Memory B cell (primary cell): ENCODE results near the gene AIF1L.
"Not testable (repeated sequence)": the region's sequence is repeated elsewhere in the genome, so short reads cannot be mapped to it uniquely, and the experiment has no call there.

Experiments used
- ATAC-seq: fragments of 150-1000 bp; cut with Tn5 transposase; 2 replicates; pipeline ENCODE4 v1.10.0; 2021; ENCODE audit warnings: low read depth, mild to moderate bottlenecking, moderate library complexity
- DNase-seq, 2 donors: peaks; one replicate each; pipeline ENCODE4 v3.0.0; 2022; ENCODE audit warnings: low spot score in 2 of 2
- H3K27ac Mint-ChIP-seq: one replicate; pipeline ENCODE4 v1.8.0; 2022; ENCODE audit warnings: mild to moderate bottlenecking, moderate library complexity, mixed read lengths
- H3K27me3 Mint-ChIP-seq: one replicate; pipeline ENCODE4 v1.8.0; 2022; ENCODE audit warnings: mixed read lengths
- H3K36me3 Mint-ChIP-seq: one replicate; pipeline ENCODE4 v1.8.0; 2022; ENCODE audit warnings: mild to moderate bottlenecking, mixed read lengths
- H3K4me1 Mint-ChIP-seq: one replicate; pipeline ENCODE4 v1.8.0; 2022; ENCODE audit warnings: mixed read lengths
- H3K4me3 Mint-ChIP-seq: one replicate; pipeline ENCODE4 v1.8.0; 2022; ENCODE audit warnings: mild to moderate bottlenecking, moderate library complexity, mixed read lengths
- H3K9me3 Mint-ChIP-seq: one replicate; pipeline ENCODE4 v1.8.0; 2022; ENCODE audit warnings: mixed read lengths

AIF1L gene

DNA sequence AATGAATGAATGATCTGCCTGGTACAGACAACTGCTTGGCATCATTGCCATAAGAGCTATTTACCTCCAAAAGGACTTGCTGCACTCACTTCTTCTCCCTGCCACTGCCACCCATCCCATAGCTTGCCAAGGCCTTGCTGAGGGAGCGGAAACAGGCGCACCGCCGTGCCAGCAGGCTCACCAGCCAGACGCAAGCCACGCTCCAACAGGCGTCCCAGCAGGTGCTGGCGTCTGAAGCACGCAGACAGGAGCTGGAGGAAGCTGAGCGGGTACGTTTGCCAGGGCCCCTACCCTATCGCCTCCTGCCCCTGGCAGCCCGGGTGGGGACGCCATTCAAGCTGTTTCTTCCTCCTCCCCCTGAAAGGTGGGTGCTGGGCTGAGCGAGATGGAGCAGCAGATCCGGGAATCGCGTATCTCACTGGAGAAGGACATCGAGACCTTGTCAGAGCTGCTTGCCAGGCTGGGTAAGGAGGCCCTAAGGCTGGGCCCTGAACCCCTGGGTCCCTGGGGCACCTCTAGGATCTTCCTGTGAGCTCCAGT, 8.9 kb upstream of the AIF1L start:
- Mint-ChIP-seq H3K27ac (no peak overlapping the region), H3K27me3 (peaks cover 5% of the 10 kb centered on the region), H3K36me3 (no peaks in the 10 kb centered on the region), H3K4me3 (no peak overlapping the region), H3K4me1 (peaks cover 3% of the 10 kb centered on the region), H3K9me3 (no peaks in the 10 kb centered on the region)
- ATAC-seq (no peak), DNase-seq (no peak)

DNA sequence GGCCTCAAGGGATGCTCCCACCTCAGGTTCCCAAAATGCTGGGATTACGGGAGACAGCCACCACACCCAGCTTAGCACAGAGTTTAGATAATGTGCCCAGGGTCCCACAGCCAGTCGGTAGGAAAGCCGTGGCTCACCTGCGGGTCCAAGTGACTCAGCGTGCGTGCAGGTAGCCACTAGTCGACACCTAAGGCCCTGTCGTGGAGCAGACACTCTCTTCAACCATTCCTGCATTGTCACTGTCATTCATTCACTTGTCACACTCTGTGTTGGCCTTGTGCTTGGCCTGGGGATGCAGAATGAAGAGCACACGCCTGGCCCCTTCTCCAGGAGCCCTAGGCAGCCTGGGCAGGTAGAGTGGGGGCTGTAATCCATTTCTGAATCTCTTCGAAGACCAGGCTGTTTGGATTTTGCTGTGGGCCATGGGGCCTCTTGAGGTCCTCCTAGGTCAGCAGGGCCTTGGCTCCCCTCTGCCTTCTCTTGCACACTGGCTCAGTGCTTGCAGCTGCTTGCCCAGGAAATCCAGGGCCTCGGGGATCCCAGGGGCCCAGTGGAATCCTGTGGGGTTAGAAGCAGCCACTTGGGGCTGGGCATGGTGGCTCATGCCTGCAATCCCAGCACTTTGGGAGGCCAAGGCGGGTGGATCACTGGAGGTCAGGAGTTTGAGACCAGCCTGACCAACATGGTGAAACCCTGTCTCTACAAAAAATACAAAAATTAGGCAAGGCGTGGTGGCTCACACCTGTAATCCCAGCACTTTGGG, 6.1 kb upstream of the AIF1L start:
- Mint-ChIP-seq H3K9me3 (no peaks in the 10 kb centered on the region), H3K27ac (no peak overlapping the region), H3K27me3 (peaks cover 11% of the 10 kb centered on the region), H3K36me3 (no peaks in the 10 kb centered on the region), H3K4me3 (no peak overlapping the region), H3K4me1 (no peaks in the 10 kb centered on the region)
- DNase-seq = no peak
- no peak for ATAC-seq

DNA sequence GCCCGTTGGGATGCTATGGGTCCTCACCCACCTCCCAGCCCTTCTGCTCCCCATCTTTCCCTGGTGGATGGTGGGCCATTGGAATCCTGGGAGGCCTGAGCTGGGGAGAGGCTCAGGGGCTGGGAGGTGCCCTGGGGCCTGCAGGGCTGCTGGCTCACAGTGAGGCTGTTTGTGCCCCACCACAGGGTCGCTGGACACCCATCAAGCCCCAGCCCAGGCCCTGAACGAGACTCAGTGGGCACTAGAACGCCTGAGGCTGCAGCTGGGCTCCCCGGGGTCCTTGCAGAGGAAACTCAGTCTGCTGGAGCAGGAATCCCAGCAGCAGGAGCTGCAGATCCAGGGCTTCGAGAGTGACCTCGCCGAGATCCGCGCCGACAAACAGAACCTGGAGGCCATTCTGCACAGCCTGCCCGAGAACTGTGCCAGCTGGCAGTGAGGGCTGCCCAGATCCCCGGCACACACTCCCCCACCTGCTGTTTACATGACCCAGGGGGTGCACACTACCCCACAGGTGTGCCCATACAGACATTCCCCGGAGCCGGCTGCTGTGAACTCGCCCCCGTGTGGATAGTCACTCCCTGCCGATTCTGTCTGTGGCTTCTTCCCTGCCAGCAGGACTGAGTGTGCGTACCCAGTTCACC, 4.9 kb upstream of the AIF1L start:
- ATAC-seq = no peak
- Mint-ChIP-seq H3K4me1 (peaks cover 3% of the 10 kb centered on the region), H3K4me3 (no peak overlapping the region), H3K9me3 (no peaks in the 10 kb centered on the region), H3K27ac (no peak overlapping the region), H3K36me3 (no peaks in the 10 kb centered on the region), H3K27me3 (peaks cover 17% of the 10 kb centered on the region)
- no peak for DNase-seq

DNA sequence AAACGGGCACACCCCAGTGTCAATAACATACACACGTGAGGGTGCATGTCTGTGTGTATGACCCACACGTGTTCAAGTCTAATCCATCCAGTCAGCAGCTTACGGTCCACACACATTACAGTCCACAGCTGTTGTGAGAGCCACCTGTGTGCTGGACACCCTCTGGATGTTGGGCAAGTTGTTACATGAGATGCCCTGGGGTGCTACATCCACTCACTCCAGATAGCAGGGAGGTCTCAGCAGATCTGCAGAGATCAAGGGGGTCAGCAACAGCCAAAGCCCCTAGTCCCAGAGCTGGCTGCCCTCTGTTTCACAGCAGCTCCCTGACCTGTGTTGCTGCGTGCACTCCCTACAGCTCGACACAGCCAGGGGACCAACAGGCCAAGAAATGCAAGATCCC, 4.3 kb upstream of the AIF1L start:
- DNase-seq = no peak
- no peaks in the 10 kb centered on the region for H3K36me3 Mint-ChIP-seq
- peaks cover 3% of the 10 kb centered on the region for H3K4me1 Mint-ChIP-seq
- H3K9me3 Mint-ChIP-seq = no peaks in the 10 kb centered on the region
- no peak for ATAC-seq
- H3K27ac Mint-ChIP-seq = no peak overlapping the region
- H3K27me3 Mint-ChIP-seq = peaks cover 17% of the 10 kb centered on the region
- no peak overlapping the region for H3K4me3 Mint-ChIP-seq

DNA sequence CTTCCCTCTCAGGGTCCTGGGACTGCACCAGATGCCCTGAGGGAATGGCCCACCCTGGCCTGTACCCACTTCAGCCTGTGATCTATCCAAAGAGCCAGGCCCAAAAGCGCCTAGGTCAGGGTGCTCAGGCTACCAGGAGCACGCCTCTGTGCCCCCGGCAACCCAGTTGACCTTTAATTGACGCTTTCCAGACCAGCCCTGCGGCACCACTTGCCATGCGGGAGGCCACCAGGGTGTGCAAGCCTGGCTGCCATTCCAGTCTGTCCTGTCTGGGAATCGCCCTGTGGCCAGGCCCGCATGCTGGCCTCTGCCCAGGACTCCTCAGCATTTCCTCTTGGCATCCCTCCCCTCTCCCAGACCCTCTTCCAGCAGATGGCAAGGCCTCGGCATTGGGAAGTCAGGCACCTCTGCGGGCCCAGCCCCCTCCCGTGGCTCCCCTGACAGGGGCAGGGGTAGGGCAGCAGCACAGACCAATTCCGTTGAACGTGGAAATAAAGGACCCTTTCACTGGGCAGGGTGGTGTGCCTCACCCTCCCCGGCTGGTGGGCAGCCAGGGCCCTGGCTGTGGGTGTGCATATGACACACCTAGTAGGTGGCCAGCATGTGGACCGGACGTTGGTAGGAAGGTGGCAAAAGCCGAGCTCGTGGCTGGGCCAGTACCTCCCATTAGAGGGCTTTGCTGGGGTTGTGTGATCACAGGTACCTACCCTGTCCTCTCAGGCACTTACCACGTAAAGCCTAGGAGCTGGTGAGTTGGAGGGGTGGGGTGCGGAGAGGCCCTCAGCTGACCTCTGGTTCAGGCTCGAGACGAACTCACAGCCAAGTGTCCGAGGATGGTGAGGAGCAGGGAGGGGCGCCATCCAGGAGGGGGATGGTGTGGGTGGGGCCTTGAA, 3.5 kb upstream of the AIF1L start:
- Mint-ChIP-seq H3K9me3 (no peaks in the 10 kb centered on the region), H3K27ac (no peak overlapping the region), H3K4me3 (no peak overlapping the region), H3K36me3 (no peaks in the 10 kb centered on the region), H3K27me3 (peaks cover 21% of the 10 kb centered on the region), H3K4me1 (peaks cover 7% of the 10 kb centered on the region)
- ATAC-seq (no peak), DNase-seq (no peak)

DNA sequence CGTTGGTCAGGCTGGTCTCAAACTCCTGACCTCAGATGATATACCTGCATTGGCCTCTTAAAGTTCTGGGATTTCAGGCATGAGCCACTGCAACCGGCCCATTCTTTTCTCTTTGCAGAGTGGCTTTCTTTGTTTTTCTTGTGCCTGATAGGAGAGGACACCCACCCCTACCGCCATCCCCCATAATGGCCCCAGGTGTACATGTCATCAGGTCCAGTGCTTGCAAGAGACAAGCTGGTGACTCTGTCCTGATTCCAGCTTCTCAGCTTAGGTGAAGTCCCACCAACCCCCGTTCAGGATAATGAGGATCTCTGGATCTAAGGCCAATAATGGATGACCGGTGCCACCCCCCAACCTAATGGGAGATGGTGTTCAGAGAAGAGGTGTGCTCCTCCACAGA, 2.3 kb upstream of the AIF1L start:
- H3K36me3 Mint-ChIP-seq = no peaks in the 10 kb centered on the region
- DNase-seq (no peak), ATAC-seq (no peak)
- peaks cover 7% of the 10 kb centered on the region for H3K4me1 Mint-ChIP-seq
- H3K9me3 Mint-ChIP-seq = no peaks in the 10 kb centered on the region
- H3K27me3 Mint-ChIP-seq = peaks cover 19% of the 10 kb centered on the region
- H3K27ac Mint-ChIP-seq = no peak overlapping the region
- H3K4me3 Mint-ChIP-seq = no peak overlapping the region

DNA sequence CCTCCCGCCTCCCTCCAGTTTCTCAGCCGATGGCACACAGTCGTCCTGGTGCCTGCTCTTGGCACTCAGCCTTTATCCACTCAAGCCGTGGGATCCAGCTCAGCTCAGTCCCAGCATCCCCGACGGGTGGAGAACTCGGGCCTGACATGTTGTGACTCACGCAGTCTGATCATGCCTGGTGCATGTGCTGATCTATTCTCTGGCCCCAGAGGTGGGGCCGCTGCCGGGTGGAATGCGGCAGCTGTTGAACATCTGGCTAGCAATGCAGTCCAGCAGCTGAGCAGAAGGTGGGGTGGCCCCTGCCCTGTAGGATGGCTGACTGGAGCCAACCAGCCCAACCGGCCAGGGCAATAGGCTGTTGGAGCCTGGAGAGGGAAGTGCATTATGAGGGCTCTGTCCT, 1.7 kb upstream of the AIF1L start:
- Mint-ChIP-seq H3K27me3 (peaks cover 21% of the 10 kb centered on the region), H3K27ac (no peak overlapping the region), H3K36me3 (no peaks in the 10 kb centered on the region), H3K4me3 (no peak overlapping the region), H3K4me1 (peaks cover 7% of the 10 kb centered on the region), H3K9me3 (no peaks in the 10 kb centered on the region)
- ATAC-seq (no peak), DNase-seq (no peak)

DNA sequence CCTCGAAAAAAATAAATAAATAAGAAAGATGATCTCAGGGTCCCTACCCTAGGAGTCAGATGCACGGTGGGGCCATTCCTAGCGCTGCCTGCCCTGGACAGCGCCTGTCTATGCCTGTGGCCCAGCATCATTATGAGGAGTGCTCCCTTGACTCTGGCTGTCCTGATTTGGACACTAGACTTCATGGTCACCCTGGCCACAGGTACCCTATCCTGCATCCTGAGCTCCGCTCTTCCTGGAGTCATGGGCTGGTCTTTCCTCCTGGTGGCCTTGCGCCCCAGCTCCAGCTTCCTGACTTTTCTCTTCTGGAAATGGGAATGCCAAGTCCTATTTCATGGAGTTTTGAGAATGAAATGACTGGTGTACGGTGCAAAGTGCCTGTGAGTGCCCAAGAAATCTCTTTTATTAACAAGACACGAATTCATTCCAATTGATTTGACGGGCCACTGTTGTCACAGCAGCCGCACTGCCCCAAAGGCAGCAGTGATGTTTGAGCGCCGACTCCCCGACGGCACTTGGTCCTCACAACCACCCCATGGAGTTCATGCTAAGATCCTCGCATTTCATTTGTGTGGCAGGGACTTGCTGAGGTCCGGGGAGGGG, 564 bp upstream of the AIF1L start:
- DNase-seq = no peak
- no peaks in the 10 kb centered on the region for H3K36me3 Mint-ChIP-seq
- no peaks in the 10 kb centered on the region for H3K9me3 Mint-ChIP-seq
- H3K27me3 Mint-ChIP-seq = peaks cover 21% of the 10 kb centered on the region
- ATAC-seq = no peak
- H3K4me1 Mint-ChIP-seq = peaks cover 7% of the 10 kb centered on the region
- peak overlapping the region; percentile 54 for H3K4me3 Mint-ChIP-seq
- no peak overlapping the region for H3K27ac Mint-ChIP-seq

DNA sequence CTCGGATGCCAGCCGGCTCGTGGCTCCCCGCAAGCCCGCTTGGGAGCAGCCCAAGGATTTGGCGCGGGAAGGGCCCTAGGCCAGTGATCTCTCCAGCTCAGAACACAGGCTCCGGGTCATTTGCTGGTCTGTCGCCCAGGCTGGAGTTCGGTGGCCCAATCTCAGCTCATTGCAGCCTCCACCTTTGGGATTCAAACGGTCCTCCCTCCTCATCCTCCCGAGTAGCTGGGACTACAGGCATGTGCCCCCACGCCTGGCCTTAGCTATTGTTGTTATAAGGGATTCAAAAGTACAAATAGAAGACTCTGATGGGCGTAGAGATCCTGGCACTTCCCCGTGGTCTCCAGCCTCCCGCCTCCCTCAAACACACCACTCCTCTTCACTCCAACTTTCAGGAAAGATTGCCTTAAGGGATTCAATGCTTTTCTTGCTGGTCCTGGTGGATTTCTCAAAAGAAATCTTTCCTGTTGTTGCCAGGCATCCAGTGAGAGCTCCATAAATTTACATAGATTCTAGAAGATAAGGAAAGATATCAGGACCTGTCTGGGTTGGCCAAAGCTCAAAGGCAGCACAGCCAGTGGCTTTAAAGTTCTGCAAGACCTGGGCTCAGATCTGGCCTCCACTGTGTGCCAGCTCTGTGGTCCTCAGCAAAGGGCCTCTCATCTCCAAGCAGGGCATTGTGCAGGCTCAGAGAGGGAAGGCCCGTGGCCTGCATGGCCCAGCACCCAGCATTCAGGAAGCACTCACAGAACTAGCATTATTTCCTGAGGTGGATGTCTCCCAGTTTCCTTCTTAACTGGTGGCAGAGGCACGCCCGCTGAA, 1.0 kb downstream of the AIF1L start:
- Mint-ChIP-seq H3K4me1 (peaks cover 7% of the 10 kb centered on the region), H3K36me3 (no peaks in the 10 kb centered on the region), H3K4me3 (peak overlapping the region; percentile 56), H3K27ac (no peak overlapping the region), H3K27me3 (peaks cover 21% of the 10 kb centered on the region), H3K9me3 (no peaks in the 10 kb centered on the region)
- ATAC-seq = no peak
- no peak for DNase-seq

DNA sequence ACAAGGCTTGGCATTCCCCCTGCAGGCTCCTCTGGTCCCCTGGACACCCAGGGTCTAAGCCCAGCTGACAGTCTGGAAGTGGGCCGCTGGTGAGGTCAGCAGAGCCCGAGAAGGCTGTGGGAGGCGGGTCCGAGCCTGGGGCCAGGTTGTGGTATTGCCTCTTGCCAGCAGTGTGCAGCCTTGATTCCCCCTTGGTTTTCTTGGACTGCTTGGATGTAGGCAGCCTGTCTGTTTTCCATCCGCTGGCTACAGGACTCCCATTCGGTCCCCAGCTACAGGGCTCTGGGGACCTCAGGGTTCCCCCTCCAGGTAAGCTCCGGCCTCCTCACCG, 1.6 kb downstream of the AIF1L start:
- no peak for ATAC-seq
- Mint-ChIP-seq H3K9me3 (no peaks in the 10 kb centered on the region), H3K4me3 (peak overlapping the region; percentile 32), H3K4me1 (peaks cover 7% of the 10 kb centered on the region), H3K27me3 (peaks cover 21% of the 10 kb centered on the region), H3K27ac (no peak overlapping the region), H3K36me3 (no peaks in the 10 kb centered on the region)
- DNase-seq = no peak

DNA sequence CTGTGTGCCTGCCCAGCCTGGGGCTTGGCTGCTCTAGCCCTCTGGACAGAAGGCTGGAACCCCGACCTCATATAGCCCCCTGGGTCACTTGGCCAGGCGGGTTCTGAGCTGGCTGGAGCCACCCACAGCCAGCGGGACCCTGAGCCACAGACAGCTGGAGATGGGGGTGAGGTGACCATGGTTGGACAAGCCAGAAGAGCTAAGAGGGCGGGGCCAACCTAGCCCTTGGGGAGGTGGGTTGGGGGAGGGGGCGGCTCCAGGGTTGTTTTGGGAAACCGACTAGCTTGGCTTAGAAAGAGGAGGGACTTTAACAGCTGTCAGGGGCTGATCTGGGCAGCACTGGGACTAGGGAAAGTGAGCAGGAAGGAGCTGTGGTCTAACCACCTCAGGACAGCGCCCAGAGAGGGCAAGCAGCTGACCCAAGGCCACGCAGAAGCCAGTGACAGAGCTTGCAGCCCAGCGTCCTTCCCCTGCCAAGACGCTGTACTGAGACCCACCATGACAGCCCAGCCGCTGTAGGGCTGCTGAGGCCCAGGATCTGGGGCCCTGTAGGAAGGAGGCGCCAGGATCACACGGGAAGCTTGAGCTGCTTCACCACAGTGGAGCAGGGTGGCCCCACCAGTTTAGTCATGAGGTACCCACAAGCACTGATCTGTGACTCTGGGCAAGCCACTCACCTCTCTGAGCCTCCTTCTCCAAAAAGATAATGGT, 2.2 kb downstream of the AIF1L start:
- Mint-ChIP-seq H3K27ac (no peak overlapping the region), H3K9me3 (no peaks in the 10 kb centered on the region), H3K36me3 (no peaks in the 10 kb centered on the region), H3K4me3 (no peak overlapping the region), H3K4me1 (peaks cover 7% of the 10 kb centered on the region), H3K27me3 (peaks cover 20% of the 10 kb centered on the region)
- DNase-seq = no peak
- no peak for ATAC-seq

DNA sequence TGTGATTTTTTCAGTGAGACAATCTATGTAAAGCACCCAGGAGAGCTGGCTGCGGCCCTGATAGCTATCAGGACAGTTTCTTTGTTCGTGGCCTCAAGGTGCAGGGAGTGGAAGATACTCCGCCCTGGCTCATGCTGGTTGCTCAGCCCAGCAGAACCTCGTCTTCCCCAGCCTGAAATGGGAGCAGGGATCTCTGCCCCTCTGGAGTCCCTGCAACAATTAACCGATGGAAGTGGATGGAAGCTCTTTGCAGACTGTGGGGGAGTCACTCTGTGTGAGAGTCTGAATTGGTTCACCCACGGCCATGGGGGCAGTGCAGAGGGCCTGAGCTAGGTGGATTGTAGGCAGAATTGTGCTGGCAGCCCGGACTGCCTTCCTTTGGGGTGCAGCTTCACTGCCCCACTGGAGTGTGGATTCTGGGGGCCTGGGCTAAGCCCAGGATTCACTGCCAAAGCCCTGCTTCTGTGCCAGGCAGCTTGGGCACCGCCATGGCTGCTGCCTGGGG, 2.8 kb downstream of the AIF1L start:
- no peak overlapping the region for H3K4me3 Mint-ChIP-seq
- no peaks in the 10 kb centered on the region for H3K36me3 Mint-ChIP-seq
- peaks cover 7% of the 10 kb centered on the region for H3K4me1 Mint-ChIP-seq

DNA sequence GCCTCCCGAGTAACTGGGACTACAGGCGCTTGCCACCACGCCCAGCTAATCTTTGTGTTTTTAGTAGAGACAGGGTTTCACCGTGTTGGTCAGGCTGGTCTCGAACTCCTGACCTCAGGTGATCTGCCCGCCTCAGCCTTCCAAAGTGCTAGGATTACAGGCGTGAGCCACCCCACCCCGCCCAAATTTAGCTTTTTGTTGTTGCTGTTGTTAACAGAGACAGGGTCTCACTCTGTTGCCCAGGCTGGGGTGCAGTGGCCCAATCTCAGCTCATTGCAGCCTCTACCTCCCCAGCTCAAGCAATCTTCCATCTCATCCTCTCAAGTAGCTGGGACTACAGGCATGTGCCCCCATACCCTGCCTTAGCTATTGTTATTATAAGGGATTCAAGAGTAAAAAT, 3.5 kb downstream of the AIF1L start:
- H3K36me3 Mint-ChIP-seq, H3K27ac Mint-ChIP-seq, H3K4me1 Mint-ChIP-seq, H3K4me3 Mint-ChIP-seq, ATAC-seq, H3K9me3 Mint-ChIP-seq, DNase-seq: not testable (repeated sequence)
- H3K27me3 Mint-ChIP-seq = peaks cover 17% of the 10 kb centered on the region

More for the DNA sequence above, 2.8 kb downstream of the AIF1L start:
- peaks cover 19% of the 10 kb centered on the region for H3K27me3 Mint-ChIP-seq
- ATAC-seq = no peak
- H3K9me3 Mint-ChIP-seq = no peaks in the 10 kb centered on the region
- DNase-seq = no peak
- H3K27ac Mint-ChIP-seq = no peak overlapping the region
